Activated naive CD4-positive, alpha-beta T cell treated with Interleukin-2 at 50 U/mL for 16 hours (primary cell): ENCODE measurements around the gene CNTN4.

ENCODE experiments used
- DNase-seq: peaks from one replicate; pipeline ENCODE4 v3.0.0-alpha.2; 2020

Gene CNTN4

GRCh38 chr3:2614578-2614977 is 515.9 kb downstream of the CNTN4 start:
- DNase-seq, result no peak

- no peak for DNase-seq
Observed at GRCh38 chr3:2615080-2615479, 516.4 kb downstream of the CNTN4 start.

- DNase-seq, result no peak
Observed at GRCh38 chr3:2623436-2623835, 524.8 kb downstream of the CNTN4 start.

- no peak for DNase-seq
Observed at GRCh38 chr3:2628117-2628516, 529.5 kb downstream of the CNTN4 start.

- DNase-seq, result no peak
Observed at GRCh38 chr3:2635511-2635910, 536.8 kb downstream of the CNTN4 start.

- DNase-seq, result no peak
Observed at GRCh38 chr3:2643606-2644005, 544.9 kb downstream of the CNTN4 start.

- no peak for DNase-seq
Observed at GRCh38 chr3:2645001-2645400, 546.3 kb downstream of the CNTN4 start.

GRCh38 chr3:2650746-2651145 is 552.1 kb downstream of the CNTN4 start:
- no peak for DNase-seq

- DNase-seq, result no peak
Observed at GRCh38 chr3:2652386-2652785, 553.7 kb downstream of the CNTN4 start.

GRCh38 chr3:2653706-2654105 is 555.0 kb downstream of the CNTN4 start:
- no peak for DNase-seq

- DNase-seq, result no peak
Observed at GRCh38 chr3:2655229-2655701, 556.6 kb downstream of the CNTN4 start.

- no peak for DNase-seq
Observed at GRCh38 chr3:2656806-2657777, 558.4 kb downstream of the CNTN4 start.

- DNase-seq, result no peak
Observed at GRCh38 chr3:2657971-2658370, 559.3 kb downstream of the CNTN4 start.

GRCh38 chr3:2659896-2660295 is 561.2 kb downstream of the CNTN4 start:
- no peak for DNase-seq

GRCh38 chr3:2661078-2661477 is 562.4 kb downstream of the CNTN4 start:
- DNase-seq, result no peak

- DNase-seq, result no peak
Observed at GRCh38 chr3:2677501-2677900, 578.8 kb downstream of the CNTN4 start.

- DNase-seq, result no peak
Observed at GRCh38 chr3:2680236-2680635, 581.6 kb downstream of the CNTN4 start.

- no peak for DNase-seq
Observed at GRCh38 chr3:2684046-2684445, 585.4 kb downstream of the CNTN4 start.

- DNase-seq, result no peak
Observed at GRCh38 chr3:2686816-2687502, 588.3 kb downstream of the CNTN4 start.

GRCh38 chr3:2697589-2697988 is 598.9 kb downstream of the CNTN4 start:
- no peak for DNase-seq

- DNase-seq, result no peak
Observed at GRCh38 chr3:2701471-2701870, 602.8 kb downstream of the CNTN4 start.

GRCh38 chr3:2706144-2706835 is 607.6 kb downstream of the CNTN4 start:
- no peak for DNase-seq

GRCh38 chr3:2706836-2707210 is 608.2 kb downstream of the CNTN4 start:
- DNase-seq, result no peak
